ENCODE measurements around the gene C20orf96.

DNA sequence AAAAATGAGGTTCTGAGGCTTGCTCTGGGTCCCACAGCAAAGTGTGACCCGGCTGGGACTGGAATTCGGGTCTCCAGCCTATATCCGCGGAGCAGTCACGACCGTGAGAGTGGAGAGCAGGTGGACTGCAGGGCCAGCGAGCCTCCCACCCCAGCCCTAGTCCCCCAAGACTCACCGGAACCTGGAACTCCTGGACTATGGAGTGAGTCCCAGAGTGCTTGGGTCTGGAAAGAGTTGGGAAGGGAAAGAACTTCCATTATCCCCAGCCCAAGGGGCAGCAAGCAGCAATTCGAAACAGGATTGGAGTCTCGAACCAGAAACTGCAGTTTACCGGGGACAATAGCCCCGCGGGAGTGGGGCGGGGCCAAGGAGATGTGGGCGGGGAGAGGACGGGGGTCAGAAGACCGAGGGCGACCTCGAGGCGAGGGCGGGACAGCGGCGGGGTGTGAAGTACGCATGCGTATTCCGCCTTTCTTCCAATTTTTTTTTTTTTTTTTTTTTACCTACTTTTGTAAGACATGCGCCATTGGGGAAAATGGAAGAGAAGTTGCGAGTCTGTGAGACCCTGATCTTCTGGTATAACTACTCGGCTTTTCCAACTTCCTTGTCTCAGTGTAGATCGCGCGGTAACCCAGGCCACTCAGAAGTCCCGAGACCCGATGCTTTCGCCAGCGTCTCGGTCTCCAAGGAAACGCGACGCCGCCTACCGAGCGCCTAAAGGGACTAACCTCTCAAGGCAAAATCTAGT is at the start of gene C20orf96:
- TF ChIP-seq, protein P1, sequence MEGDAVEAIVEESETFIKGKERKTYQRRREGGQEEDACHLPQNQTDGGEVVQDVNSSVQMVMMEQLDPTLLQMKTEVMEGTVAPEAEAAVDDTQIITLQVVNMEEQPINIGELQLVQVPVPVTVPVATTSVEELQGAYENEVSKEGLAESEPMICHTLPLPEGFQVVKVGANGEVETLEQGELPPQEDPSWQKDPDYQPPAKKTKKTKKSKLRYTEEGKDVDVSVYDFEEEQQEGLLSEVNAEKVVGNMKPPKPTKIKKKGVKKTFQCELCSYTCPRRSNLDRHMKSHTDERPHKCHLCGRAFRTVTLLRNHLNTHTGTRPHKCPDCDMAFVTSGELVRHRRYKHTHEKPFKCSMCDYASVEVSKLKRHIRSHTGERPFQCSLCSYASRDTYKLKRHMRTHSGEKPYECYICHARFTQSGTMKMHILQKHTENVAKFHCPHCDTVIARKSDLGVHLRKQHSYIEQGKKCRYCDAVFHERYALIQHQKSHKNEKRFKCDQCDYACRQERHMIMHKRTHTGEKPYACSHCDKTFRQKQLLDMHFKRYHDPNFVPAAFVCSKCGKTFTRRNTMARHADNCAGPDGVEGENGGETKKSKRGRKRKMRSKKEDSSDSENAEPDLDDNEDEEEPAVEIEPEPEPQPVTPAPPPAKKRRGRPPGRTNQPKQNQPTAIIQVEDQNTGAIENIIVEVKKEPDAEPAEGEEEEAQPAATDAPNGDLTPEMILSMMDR (IDR thresholded peaks at IDR 0.05; ENCODE audit: poor library complexity, severe bottlenecking), result peak; percentile 65
- no peak for TF ChIP-seq EZH2 (IDR thresholded peaks at IDR 0.05; ENCODE audit: borderline replicate concordance, insufficient read depth, low read length, poor library complexity, severe bottlenecking)
- TF ChIP-seq RAD21 (conservative IDR thresholded peaks at IDR 0.05), result peak; percentile 26
- TF ChIP-seq SMC3 (conservative IDR thresholded peaks at IDR 0.05; ENCODE audit: poor library complexity), result no peak
- no peak for TF ChIP-seq EP300 (conservative IDR thresholded peaks at IDR 0.05; ENCODE audit: poor library complexity, severe bottlenecking)
- no peak for TF ChIP-seq TAF1 (IDR thresholded peaks at IDR 0.05; ENCODE audit: low read depth)
- no peak for TF ChIP-seq POLR2AphosphoS5 (IDR thresholded peaks at IDR 0.05)

Measured in neural cell (in vitro differentiated cells).